GM13976 (cell line): Measurements from ENCODE around the gene NRIP2.

ENCODE experiments used
- DNase-seq: peaks from one replicate; pipeline ENCODE4 v3.0.0; 2012; ENCODE audit warnings: low spot score
- in situ Hi-C: fragments of 300-500 bp; cut with MboI; formaldehyde crosslinking; loops from one replicate; pipeline ENCODE4 v1.12.0; 2022; ENCODE audit warnings: low sequenced_read_pairs, mixed read lengths, inconsistent platforms; ENCODE audit not compliant: unreplicated experiment
- TF ChIP-seq, protein P1 (sequence below): IDR thresholded peaks from 2 replicates; pipeline ENCODE4 v1.5.1; 2012; ENCODE audit warnings: borderline replicate concordance, mild to moderate bottlenecking; ENCODE audit not compliant: insufficient read depth; ENCODE audit errors: extremely low read depth, missing control alignments, control extremely low read depth

NRIP2 gene

DNA sequence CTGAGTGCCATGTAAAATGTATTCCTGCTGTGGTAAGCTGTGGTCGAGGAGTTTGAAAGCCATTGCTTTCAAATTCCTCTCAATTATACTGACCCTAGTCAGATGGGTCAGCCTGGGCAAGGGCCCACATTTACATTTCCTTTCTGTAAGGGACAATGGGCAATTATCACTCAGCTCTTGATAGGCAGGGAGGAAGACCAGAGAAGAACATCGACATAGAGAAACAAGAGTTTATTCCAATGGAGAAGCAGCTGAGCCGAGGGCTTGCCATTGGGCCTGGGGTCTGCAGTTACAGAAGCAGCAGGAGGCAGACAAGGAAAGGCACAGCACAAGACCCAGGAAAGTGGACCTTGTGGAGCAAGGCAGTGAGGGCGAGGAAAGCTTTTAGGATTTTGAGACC is 9.7 kb downstream of the NRIP2 start:
- DNase-seq, result no peak
- in situ Hi-C loops, result no loop called here
- TF ChIP-seq, protein P1, sequence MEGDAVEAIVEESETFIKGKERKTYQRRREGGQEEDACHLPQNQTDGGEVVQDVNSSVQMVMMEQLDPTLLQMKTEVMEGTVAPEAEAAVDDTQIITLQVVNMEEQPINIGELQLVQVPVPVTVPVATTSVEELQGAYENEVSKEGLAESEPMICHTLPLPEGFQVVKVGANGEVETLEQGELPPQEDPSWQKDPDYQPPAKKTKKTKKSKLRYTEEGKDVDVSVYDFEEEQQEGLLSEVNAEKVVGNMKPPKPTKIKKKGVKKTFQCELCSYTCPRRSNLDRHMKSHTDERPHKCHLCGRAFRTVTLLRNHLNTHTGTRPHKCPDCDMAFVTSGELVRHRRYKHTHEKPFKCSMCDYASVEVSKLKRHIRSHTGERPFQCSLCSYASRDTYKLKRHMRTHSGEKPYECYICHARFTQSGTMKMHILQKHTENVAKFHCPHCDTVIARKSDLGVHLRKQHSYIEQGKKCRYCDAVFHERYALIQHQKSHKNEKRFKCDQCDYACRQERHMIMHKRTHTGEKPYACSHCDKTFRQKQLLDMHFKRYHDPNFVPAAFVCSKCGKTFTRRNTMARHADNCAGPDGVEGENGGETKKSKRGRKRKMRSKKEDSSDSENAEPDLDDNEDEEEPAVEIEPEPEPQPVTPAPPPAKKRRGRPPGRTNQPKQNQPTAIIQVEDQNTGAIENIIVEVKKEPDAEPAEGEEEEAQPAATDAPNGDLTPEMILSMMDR, result no peak

GRCh38 chr12:2824541-2824940 is 10.3 kb downstream of the NRIP2 start:
- in situ Hi-C loops, result no loop called here
- TF ChIP-seq, protein P1, result no peak

DNA sequence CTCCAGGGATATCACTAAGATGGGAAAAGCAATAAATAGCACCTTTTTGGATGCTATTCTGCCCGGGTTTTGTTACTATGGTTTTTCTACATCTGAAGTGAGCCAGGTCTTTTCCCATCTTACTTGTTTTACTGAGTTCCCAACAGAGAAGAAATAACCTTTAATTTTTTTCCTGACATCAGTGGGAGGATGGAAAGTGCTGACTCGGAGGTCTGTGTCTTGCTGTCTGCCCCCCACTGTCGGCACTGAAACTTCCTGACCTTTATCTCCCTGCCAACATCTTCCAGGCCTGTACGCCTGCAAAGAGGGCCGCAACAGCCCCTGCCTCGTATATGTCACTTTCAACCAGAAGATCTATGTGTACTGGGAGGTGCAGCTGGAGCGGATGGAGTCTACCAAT is 11.4 kb downstream of the NRIP2 start:
- TF ChIP-seq, protein P1, result no peak
- in situ Hi-C loops, result no loop called here
- DNase-seq, result no peak

More at GRCh38 chr12:2824541-2824940, 10.3 kb downstream of the NRIP2 start:
- no peak for DNase-seq

- in situ Hi-C loops, result no loop called here
- DNase-seq, result no peak
- TF ChIP-seq, protein P1, result no peak
Observed at GRCh38 chr12:2820432-2820831, 14.4 kb downstream of the NRIP2 start.

- TF ChIP-seq, protein P1, result no peak
- no peak for DNase-seq
- in situ Hi-C loops, result no loop called here
Observed at GRCh38 chr12:2819810-2820209, 15.0 kb downstream of the NRIP2 start.

DNA sequence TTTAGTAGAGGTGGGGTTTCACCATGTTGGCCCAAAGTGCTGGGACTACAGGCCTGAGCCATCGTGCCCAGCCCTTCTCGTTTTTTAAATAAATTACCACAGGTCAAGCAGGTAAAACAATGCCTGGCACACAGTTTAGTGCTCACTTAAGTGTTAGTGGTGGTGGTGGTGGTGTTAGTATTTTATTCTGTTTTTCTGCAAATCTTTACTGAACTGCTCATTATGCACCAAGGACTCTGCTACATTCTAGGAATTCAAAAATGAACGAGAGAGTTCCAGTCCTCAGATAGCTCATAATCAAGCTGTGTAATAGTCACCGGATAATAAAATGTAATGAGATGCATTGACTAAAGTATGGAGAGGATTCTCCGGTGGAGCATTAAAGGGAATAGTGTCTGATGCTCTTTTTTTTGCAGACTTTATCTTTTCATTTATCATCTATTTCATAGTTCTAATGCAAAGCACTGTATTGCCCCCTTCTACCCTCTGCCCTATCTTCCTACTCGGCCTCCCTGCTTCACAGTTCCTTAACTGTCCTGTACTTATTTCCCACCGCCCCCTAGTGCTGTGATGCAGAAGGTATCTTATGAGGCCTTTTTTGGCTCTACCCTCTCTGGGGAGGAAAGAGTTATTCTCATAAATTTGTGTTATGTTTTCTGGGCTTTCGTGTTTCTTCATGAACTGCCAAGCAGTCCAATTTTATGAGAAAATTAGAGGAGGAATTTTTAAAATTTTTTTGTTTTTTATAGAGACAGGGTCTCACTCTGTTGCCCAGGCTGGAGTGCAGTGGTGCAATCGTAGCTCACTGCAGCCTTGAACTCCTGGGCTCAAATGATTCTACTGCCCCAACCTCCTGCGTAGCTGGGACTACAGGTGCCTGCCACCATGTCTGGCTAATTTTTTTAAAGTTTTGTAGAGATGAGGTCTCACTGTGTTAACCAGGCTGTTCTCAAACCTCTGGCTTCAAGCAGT is 21.3 kb downstream of the NRIP2 start:
- peak; percentile 73 for DNase-seq
- in situ Hi-C loops, result no loop called here
- TF ChIP-seq, protein P1, result peak; percentile 74
